ENCODE results near the gene TRIO.

The TRIO gene

DNA sequence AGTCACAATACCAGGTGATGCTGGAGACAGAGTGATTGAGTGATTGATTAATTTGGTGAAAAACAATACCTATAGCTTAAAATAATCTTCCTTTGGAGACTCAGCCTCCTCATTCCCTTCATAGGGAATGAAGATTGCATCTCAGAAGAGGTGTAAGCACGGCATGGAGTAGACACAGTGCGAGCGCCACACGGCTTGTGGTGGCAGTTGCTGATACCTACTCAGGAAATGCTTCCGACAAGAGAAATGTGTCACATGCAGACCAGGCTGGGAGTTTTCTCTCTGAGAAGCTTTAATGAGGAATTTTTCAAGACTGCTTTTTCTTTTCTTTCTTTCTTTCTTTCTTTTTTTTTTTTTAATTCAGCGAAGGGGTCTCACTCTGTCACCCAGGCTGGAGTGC lies 226.6 kb downstream of the TRIO start:
- Histone ChIP-seq H3K4me3 (ENCODE audit: low read length) (no peak overlapping the region), H3K4me1 (ENCODE audit: insufficient read depth, low read length) (0 out of 2 replicates have a peak, but pooled peaks cover 6% of the 10 kb centered on the region)
- 94% methylated on average over 6 of the region's 6 CpGs for WGBS

DNA sequence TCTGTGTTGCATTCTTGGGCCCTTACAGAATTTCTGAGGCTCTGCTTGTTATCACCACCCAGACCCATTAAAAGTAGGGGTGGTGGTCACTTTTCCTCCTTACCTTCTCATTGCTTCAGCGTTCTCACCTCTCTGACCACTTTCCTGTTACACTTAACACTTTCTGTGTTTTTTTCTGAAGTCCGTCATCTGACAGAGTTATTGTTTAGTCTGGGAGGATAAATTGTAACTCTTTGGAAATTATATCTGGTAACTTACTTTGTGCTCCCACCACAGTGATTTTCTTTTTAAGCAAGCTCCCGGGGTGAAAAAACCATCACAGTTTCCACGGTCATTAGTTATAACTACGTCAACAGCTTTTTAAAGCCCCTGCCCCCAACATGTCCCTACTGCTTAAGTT lies 227.2 kb downstream of the TRIO start:
- WGBS, result 90% methylated on average over 5 of the region's 5 CpGs
- Histone ChIP-seq H3K4me3 (ENCODE audit: low read length) (no peak overlapping the region), H3K36me3 (ENCODE audit: insufficient read depth, low read length) (peaks cover 100% of the 10 kb centered on the region), H3K9me3 (ENCODE audit: insufficient read depth, low read depth, low read length) (no peaks in the 10 kb centered on the region), H3K27me3 (ENCODE audit: insufficient read depth, low read length) (no peaks in the 10 kb centered on the region), H3K27ac (ENCODE audit: low read depth, low read length) (no peak overlapping the region), H3K9ac (ENCODE audit: low read depth, low read length) (no peak overlapping the region), H3K4me1 (ENCODE audit: insufficient read depth, low read length) (0 out of 2 replicates have a peak, but pooled peaks cover 6% of the 10 kb centered on the region)

More for the DNA sequence above, 226.6 kb downstream of the TRIO start:
- Histone ChIP-seq H3K27ac (ENCODE audit: low read depth, low read length) (no peak overlapping the region), H3K36me3 (ENCODE audit: insufficient read depth, low read length) (peaks cover 100% of the 10 kb centered on the region), H3K9me3 (ENCODE audit: insufficient read depth, low read depth, low read length) (no peaks in the 10 kb centered on the region), H3K9ac (ENCODE audit: low read depth, low read length) (no peak overlapping the region), H3K27me3 (ENCODE audit: insufficient read depth, low read length) (no peaks in the 10 kb centered on the region)

DNA sequence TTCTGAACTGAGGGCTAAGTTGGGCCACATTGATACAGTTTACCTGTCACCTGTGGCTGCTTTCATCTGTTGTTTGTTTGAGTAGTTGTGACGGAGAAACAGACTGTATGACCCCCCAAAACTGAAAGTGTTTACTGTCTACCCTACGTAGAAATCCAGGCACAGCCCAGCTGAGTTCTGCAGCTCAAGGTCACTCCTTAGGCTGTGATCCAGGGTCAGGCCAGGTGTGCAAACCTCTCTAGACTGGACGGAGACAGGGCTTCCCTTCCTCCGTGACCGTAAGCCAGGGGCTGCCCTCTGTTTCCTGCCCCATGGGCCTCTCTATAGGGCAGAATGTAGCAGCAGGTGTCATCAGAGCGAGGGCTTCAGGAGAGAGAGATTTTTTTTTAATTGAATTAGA lies 230.5 kb downstream of the TRIO start:
- H3K36me3 ChIP-seq (ENCODE audit: insufficient read depth, low read length), result peaks cover 97% of the 10 kb centered on the region
- H3K9me3 ChIP-seq (ENCODE audit: insufficient read depth, low read depth, low read length), result no peaks in the 10 kb centered on the region
- H3K27me3 ChIP-seq (ENCODE audit: insufficient read depth, low read length), result no peaks in the 10 kb centered on the region
- H3K4me3 ChIP-seq (ENCODE audit: low read length), result no peak overlapping the region
- no peak overlapping the region; the same call in 1 of the 2 replicates for H3K9ac ChIP-seq (ENCODE audit: low read depth, low read length)
- peak overlapping the region; percentile 45; the same call in 1 of the 2 replicates for H3K27ac ChIP-seq (ENCODE audit: low read depth, low read length)
- H3K4me1 ChIP-seq (ENCODE audit: insufficient read depth, low read length), result 0 out of 2 replicates have a peak, but pooled peaks cover 6% of the 10 kb centered on the region
- WGBS, result 90% methylated on average over 5 of the region's 6 CpGs

DNA sequence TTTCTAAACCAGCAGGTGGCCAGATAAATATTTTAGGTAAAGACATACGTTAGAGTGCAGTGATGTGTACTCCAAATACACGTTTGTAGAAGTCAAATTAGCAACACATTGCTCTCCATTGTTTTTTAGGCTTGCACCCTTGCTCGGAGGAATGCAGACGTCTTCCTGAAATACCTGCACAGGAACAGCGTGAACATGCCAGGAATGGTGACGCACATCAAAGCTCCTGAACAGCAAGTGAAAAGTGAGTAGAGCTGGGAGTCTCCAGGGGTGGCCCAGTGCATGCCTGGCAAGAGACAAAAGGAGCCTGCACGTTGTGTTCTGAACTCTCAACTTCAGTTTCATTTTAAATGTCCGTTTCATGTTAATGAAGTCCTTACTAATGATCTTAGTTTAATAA lies 231.0 kb downstream of the TRIO start:
- no peak overlapping the region for H3K4me3 ChIP-seq (ENCODE audit: low read length)
- 73% methylated on average over 7 of the region's 8 CpGs for WGBS
- H3K9me3 ChIP-seq (ENCODE audit: insufficient read depth, low read depth, low read length), result no peaks in the 10 kb centered on the region
- 0 out of 2 replicates have a peak, but pooled peaks cover 6% of the 10 kb centered on the region for H3K4me1 ChIP-seq (ENCODE audit: insufficient read depth, low read length)
- H3K27me3 ChIP-seq (ENCODE audit: insufficient read depth, low read length), result no peaks in the 10 kb centered on the region
- peaks cover 97% of the 10 kb centered on the region for H3K36me3 ChIP-seq (ENCODE audit: insufficient read depth, low read length)
- no peak overlapping the region for H3K27ac ChIP-seq (ENCODE audit: low read depth, low read length)
- H3K9ac ChIP-seq (ENCODE audit: low read depth, low read length), result no peak overlapping the region

DNA sequence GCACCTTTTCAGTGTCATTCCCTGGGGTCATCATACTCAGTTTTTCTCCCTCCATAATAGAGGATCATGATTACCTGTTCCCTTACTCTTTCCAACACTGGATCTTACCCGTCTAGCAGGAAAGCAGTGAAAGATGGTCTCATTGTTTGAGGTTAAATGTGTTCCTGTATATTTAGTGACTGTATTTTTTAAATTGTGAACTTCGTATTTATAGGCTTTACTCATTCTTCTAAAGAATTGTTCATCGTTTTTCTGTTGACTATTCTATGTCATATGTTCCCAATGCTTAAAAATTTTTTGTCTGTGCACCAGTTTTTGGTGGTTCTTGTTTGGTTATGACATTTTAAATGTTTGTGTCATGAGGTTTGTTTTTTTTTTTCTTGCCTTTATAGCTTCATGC lies 233.6 kb downstream of the TRIO start:
- H3K36me3 ChIP-seq (ENCODE audit: insufficient read depth, low read length), result peaks cover 92% of the 10 kb centered on the region
- no peaks in the 10 kb centered on the region for H3K9me3 ChIP-seq (ENCODE audit: insufficient read depth, low read depth, low read length)
- no peak overlapping the region for H3K27ac ChIP-seq (ENCODE audit: low read depth, low read length)
- no peak overlapping the region for H3K4me3 ChIP-seq (ENCODE audit: low read length)
- no peaks in the 10 kb centered on the region for H3K27me3 ChIP-seq (ENCODE audit: insufficient read depth, low read length)
- H3K9ac ChIP-seq (ENCODE audit: low read depth, low read length), result no peak overlapping the region
- 0 out of 2 replicates have a peak, but pooled peaks cover 6% of the 10 kb centered on the region for H3K4me1 ChIP-seq (ENCODE audit: insufficient read depth, low read length)
- WGBS, result 92% methylated on average over 3 of the region's 3 CpGs

DNA sequence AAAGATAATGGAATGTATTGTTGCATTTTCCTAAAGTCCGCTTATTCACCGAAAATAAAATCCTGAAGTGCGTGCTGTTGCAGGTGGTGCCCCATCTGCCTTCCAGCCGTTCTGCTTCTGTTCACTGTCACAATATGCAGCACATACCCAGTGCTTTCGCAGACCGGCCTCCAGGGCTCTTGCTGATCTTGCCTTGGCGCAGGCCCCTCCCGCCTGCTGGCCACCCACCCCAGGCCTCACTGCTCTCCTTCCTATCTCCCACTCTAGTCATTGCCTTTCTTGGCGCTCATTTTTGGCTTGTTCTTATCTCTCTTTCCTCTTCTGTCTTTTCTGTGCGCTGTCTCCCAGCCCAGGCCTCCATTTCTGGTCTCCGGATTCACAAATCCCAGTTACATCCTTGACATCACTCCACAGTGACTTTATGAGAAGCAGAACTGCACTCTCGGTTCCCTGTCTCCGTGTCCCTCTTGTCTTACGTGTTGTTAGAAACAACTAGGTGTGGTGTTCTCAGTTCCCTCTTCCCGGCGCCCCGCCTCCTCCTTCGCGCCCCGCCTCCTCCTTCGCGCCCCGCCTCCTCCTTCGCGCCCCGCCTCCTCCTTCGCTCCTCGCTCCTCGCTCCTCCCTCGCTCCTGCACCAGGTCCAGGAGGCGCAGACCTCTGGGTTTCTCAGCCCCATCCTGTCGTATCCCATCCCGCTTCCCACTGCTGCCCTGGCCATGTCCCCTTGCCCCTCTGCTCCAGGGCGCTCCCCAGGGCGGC lies 236.8 kb downstream of the TRIO start:
- Histone ChIP-seq H3K4me3 (ENCODE audit: low read length) (no peak overlapping the region), H3K27ac (ENCODE audit: low read depth, low read length) (no peak overlapping the region)
- WGBS, result 69% methylated on average over 35 of the region's 35 CpGs

DNA sequence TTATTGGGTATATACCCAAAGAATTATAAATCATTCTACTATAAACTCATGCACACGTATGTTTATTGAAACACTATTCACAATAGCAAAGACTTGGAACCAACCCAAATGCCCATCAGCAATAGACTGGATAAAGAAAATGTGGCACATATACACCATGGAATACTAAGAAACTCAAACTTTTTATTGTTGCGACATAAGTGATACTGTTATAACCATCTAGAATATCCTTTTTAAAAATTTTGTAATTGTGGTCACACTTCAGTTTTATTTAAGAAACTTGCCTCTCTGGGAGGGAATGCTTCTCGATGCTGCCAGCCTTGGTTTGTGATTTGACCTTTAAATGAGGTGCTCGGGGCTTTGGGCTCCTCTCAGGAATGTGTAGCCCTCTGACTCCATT lies 237.6 kb downstream of the TRIO start:
- Histone ChIP-seq H3K27me3 (ENCODE audit: insufficient read depth, low read length) (no peaks in the 10 kb centered on the region), H3K36me3 (ENCODE audit: insufficient read depth, low read length) (peaks cover 89% of the 10 kb centered on the region), H3K9ac (ENCODE audit: low read depth, low read length) (no peak overlapping the region), H3K9me3 (ENCODE audit: insufficient read depth, low read depth, low read length) (no peaks in the 10 kb centered on the region), H3K4me3 (ENCODE audit: low read length) (no peak overlapping the region), H3K27ac (ENCODE audit: low read depth, low read length) (no peak overlapping the region), H3K4me1 (ENCODE audit: insufficient read depth, low read length) (peaks cover 5% of the 10 kb centered on the region; the same call in 1 of the 2 replicates)
- 82% methylated on average over 4 of the region's 4 CpGs for WGBS

More for the DNA sequence above, 236.8 kb downstream of the TRIO start:
- Histone ChIP-seq H3K27me3 (ENCODE audit: insufficient read depth, low read length) (no peaks in the 10 kb centered on the region), H3K36me3 (ENCODE audit: insufficient read depth, low read length) (peaks cover 91% of the 10 kb centered on the region), H3K9ac (ENCODE audit: low read depth, low read length) (no peak overlapping the region), H3K9me3 (ENCODE audit: insufficient read depth, low read depth, low read length) (no peaks in the 10 kb centered on the region), H3K4me1 (ENCODE audit: insufficient read depth, low read length) (no peaks in the 10 kb centered on the region)

DNA sequence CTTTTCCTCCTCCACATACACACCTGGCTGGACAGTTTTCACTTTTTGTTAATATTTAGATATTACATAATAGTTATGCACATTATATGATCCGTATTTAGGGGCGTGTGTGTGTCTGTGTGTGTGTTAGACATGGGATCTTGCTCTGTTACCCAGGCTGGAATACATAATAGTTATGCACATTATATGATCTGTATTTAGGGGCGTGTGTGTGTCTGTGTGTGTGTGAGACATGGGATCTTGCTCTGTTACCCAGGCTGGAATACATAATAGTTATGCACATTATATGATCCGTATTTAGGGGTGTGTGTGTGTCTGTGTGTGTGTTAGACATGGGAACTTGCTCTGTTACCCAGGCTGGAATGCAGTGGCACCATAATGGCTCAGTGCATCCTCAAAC lies 239.5 kb downstream of the TRIO start:
- 98% methylated on average over 4 of the region's 4 CpGs for WGBS
- no peaks in the 10 kb centered on the region for H3K9me3 ChIP-seq (ENCODE audit: insufficient read depth, low read depth, low read length)
- H3K9ac ChIP-seq (ENCODE audit: low read depth, low read length), result no peak overlapping the region
- H3K36me3 ChIP-seq (ENCODE audit: insufficient read depth, low read length), result peaks cover 77% of the 10 kb centered on the region
- H3K4me1 ChIP-seq (ENCODE audit: insufficient read depth, low read length), result peaks cover 19% of the 10 kb centered on the region
- H3K27ac ChIP-seq (ENCODE audit: low read depth, low read length), result no peak overlapping the region
- no peak overlapping the region for H3K4me3 ChIP-seq (ENCODE audit: low read length)
- no peaks in the 10 kb centered on the region for H3K27me3 ChIP-seq (ENCODE audit: insufficient read depth, low read length)

DNA sequence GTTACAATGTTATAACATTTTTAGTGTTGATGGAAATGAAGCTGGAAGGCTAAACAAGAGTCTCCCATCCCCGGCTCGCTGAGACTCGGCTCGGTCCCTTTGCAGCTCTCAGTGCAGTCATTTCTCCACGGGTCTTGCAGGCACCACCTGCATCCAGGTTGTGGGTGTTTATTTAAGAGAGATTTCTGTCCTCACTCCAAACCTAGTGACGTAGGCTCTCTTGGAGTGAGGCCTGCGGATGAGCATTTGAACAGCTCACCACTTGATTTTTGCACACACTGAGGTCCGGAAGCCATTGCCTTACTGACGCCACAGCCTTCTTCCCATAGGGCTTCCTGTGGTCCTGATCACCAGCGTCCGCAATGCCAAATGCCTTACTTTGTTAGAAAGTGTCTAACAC lies 240.8 kb downstream of the TRIO start:
- peaks cover 77% of the 10 kb centered on the region for H3K36me3 ChIP-seq (ENCODE audit: insufficient read depth, low read length)
- H3K4me1 ChIP-seq (ENCODE audit: insufficient read depth, low read length), result peaks cover 22% of the 10 kb centered on the region
- H3K27me3 ChIP-seq (ENCODE audit: insufficient read depth, low read length), result no peaks in the 10 kb centered on the region
- H3K9me3 ChIP-seq (ENCODE audit: insufficient read depth, low read depth, low read length), result no peaks in the 10 kb centered on the region
- H3K9ac ChIP-seq (ENCODE audit: low read depth, low read length), result no peak overlapping the region
- WGBS, result 92% methylated on average over 11 of the region's 11 CpGs
- H3K27ac ChIP-seq (ENCODE audit: low read depth, low read length), result no peak overlapping the region
- no peak overlapping the region for H3K4me3 ChIP-seq (ENCODE audit: low read length)

DNA sequence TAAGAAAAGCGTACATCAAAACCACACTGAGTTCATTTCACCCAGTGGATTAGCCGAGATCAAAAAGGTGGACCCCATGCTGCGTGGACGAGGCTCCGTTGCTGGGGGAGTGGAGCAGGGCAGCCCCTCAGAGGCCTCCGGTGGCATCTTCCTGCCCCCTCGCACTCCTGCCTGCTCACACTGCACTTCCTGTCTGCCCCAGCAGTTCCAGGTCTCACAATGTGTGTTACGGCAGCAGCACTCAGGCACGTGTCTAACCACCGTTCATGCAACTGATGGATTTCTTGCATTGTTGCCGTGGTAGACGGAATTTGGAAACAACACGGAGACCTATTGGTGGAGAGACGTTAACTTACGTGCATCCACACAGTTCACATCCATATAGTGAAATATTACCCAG lies 241.9 kb downstream of the TRIO start:
- Histone ChIP-seq H3K4me3 (ENCODE audit: low read length) (no peak overlapping the region), H3K9ac (ENCODE audit: low read depth, low read length) (no peak overlapping the region), H3K9me3 (ENCODE audit: insufficient read depth, low read depth, low read length) (no peaks in the 10 kb centered on the region), H3K27me3 (ENCODE audit: insufficient read depth, low read length) (no peaks in the 10 kb centered on the region), H3K4me1 (ENCODE audit: insufficient read depth, low read length) (peaks cover 22% of the 10 kb centered on the region), H3K27ac (ENCODE audit: low read depth, low read length) (no peak overlapping the region), H3K36me3 (ENCODE audit: insufficient read depth, low read length) (peaks cover 78% of the 10 kb centered on the region)
- 95% methylated on average over 15 of the region's 15 CpGs for WGBS

DNA sequence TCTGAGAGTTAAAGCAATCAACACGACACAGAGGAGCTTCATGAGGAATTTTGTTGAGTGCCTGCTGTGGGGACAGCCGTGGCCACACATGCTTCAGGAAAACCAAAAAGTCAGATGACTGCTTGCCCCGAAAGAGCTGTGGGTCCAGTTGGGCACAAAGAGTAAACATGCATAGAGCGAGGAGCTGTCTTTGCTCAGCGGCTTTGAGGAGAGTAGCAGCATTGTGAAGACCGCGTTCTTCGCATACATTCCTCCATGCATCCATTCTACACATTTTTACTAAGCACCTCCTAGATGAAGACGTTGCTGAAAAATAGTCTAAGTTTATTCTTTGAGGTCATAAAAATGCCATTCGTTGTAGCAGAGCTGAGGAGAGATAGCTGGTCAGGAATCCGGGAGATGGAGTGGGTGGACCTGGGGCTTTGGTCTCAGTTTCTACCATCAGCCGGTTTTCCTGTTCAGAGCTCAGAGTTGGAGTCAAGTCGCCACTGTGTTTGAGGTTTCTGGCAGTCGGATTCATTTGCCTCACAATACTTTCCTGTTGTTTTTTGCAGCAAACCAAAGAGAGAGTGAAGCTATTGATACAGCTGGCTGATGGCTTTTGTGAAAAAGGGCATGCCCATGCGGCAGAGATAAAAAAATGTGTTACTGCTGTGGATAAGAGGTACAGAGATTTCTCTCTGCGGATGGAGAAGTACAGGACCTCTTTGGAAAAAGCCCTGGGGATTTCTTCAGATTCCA lies 243.9 kb downstream of the TRIO start:
- no peaks in the 10 kb centered on the region for H3K9me3 ChIP-seq (ENCODE audit: insufficient read depth, low read depth, low read length)
- peaks cover 82% of the 10 kb centered on the region for H3K36me3 ChIP-seq (ENCODE audit: insufficient read depth, low read length)
- H3K27me3 ChIP-seq (ENCODE audit: insufficient read depth, low read length), result no peaks in the 10 kb centered on the region
- peak overlapping the region; percentile 22; the same call in 1 of the 2 replicates for H3K27ac ChIP-seq (ENCODE audit: low read depth, low read length)
- H3K9ac ChIP-seq (ENCODE audit: low read depth, low read length), result no peak overlapping the region
- WGBS, result 78% methylated on average over 16 of the region's 16 CpGs
- peaks cover 22% of the 10 kb centered on the region for H3K4me1 ChIP-seq (ENCODE audit: insufficient read depth, low read length)
- no peak overlapping the region for H3K4me3 ChIP-seq (ENCODE audit: low read length)
